B cell (primary cell): ENCODE data around the gene CCL26.

ENCODE experiments used
- EZH2 ChIP-seq: IDR thresholded peaks from 2 replicates; pipeline ENCODE4 v1.6.1; 2012; ENCODE audit warnings: borderline replicate concordance, low read depth, mild to moderate bottlenecking, moderate library complexity, low read length; ENCODE audit not compliant: insufficient read depth, poor library complexity, severe bottlenecking
- TF ChIP-seq, protein P1 (sequence below): fragments of 200-600 bp; IDR thresholded peaks from one replicate; pipeline ENCODE4 v1.8.0; 2022; ENCODE audit warnings: antibody characterized with exemption, mild to moderate bottlenecking

- TF ChIP-seq, protein P1, sequence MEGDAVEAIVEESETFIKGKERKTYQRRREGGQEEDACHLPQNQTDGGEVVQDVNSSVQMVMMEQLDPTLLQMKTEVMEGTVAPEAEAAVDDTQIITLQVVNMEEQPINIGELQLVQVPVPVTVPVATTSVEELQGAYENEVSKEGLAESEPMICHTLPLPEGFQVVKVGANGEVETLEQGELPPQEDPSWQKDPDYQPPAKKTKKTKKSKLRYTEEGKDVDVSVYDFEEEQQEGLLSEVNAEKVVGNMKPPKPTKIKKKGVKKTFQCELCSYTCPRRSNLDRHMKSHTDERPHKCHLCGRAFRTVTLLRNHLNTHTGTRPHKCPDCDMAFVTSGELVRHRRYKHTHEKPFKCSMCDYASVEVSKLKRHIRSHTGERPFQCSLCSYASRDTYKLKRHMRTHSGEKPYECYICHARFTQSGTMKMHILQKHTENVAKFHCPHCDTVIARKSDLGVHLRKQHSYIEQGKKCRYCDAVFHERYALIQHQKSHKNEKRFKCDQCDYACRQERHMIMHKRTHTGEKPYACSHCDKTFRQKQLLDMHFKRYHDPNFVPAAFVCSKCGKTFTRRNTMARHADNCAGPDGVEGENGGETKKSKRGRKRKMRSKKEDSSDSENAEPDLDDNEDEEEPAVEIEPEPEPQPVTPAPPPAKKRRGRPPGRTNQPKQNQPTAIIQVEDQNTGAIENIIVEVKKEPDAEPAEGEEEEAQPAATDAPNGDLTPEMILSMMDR = no peak
- no peak for TF ChIP-seq EZH2
Measured at GRCh38 chr7:75757860-75758259, 14.2 kb downstream of the CCL26 start.
